GM12878 (cell line): ENCODE measurements around the gene UNC13A. TPM values are rescaled to one million over a fixed set of nuclear protein-coding genes. Genes with fewer than 3 reads are reported as not detected.

Experiments
- ATAC-seq: fragments of 200-7000 bp; cut with Tn5 transposase; 3 replicates; pipeline ENCODE4 v1.9.1; 2020; ENCODE audit warnings: mild to moderate bottlenecking, moderate library complexity
- BruUV-seq: library from RNA; stranded (reverse); fragments of 400-500 nt; replicated peaks from 2 replicates; lab custom pipeline; 2021; lab: Mats Ljungman, UMichigan
- CTCF ChIA-PET: fragments of 300-600 bp; sonication (Branson Sonifier 250); formaldehyde crosslinking; extraction: SDS; loops from one replicate; lab custom pipeline; 2021; ENCODE audit warnings: inconsistent platforms; lab: Yijun Ruan, JAX
- POLR2A ChIA-PET: fragments of 350-600 bp; formaldehyde crosslinking; extraction: SDS; loops from one replicate; lab custom pipeline; 2021; ENCODE audit warnings: inconsistent platforms; lab: Charles Lee
- RAD21 ChIA-PET: fragments of 300-600 bp; sonication (Branson Sonifier 250); formaldehyde crosslinking; loops from one replicate; lab custom pipeline; 2023; ENCODE audit warnings: antibody characterized with exemption; ENCODE audit not compliant: unreplicated experiment; lab: Charles Lee
- SMC1A ChIA-PET: fragments of 300-600 bp; sonication (Branson Sonifier 250); formaldehyde crosslinking; loops from one replicate; lab custom pipeline; 2023; ENCODE audit not compliant: unreplicated experiment, uncharacterized antibody; lab: Charles Lee
- DNase-seq: peaks from one replicate; pipeline ENCODE4 v3.0.0-alpha.2; 2011; ENCODE audit warnings: low read depth, low spot score
- FAIRE-seq: peaks from 3 replicates; lab custom pipeline; 2011; peaks lifted over from hg19 to GRCh38; lab: Jason Lieb, UNC
- H2AFZ ChIP-seq: 2 replicates; pipeline ENCODE4 v1.6.0; 2011; ENCODE audit warnings: low read depth, low read length, control low read depth; ENCODE audit not compliant: control insufficient read depth
- H3K27ac ChIP-seq: 2 replicates; pipeline ENCODE4 v1.5.1; 2011; ENCODE audit warnings: control low read depth; ENCODE audit not compliant: control insufficient read depth, insufficient read depth
- H3K27me3 ChIP-seq, 2 experiments: replicated peaks in 1 of 2; 2 replicates each; pipeline versions ENCODE4 v1.6.0 to v1.6.1; 2011; ENCODE audit warnings: low read length in 1 of 2; ENCODE audit not compliant: control insufficient read depth in 2 of 2, insufficient read depth in 2 of 2
- H3K36me3 ChIP-seq, 2 experiments: 2 replicates each; pipeline ENCODE4 v1.5.1; 2011; ENCODE audit warnings: low read length in 1 of 2; ENCODE audit not compliant: control insufficient read depth in 2 of 2, insufficient read depth in 2 of 2
- H3K4me1 ChIP-seq: 2 replicates; pipeline ENCODE4 v1.6.1; 2011; ENCODE audit warnings: mild to moderate bottlenecking, low read length, moderate library complexity, mixed read lengths; ENCODE audit not compliant: control insufficient read depth, insufficient read depth
- H3K4me2 ChIP-seq: 2 replicates; pipeline ENCODE4 v1.6.0; 2011; ENCODE audit warnings: control low read depth; ENCODE audit not compliant: control insufficient read depth, insufficient read depth
- H3K4me3 ChIP-seq: fragments of 200-600 bp; sonication (generic); 2 replicates; pipeline ENCODE4 v1.5.1; 2016
- H3K79me2 ChIP-seq: 2 replicates; pipeline ENCODE4 v1.6.0; 2011; ENCODE audit warnings: low read length; ENCODE audit not compliant: control insufficient read depth, insufficient read depth
- H3K9ac ChIP-seq: 2 replicates; pipeline ENCODE4 v1.8.0; 2011; ENCODE audit warnings: low read length, control low read depth, mixed read lengths; ENCODE audit not compliant: control insufficient read depth, insufficient read depth
- H3K9me3 ChIP-seq: replicated peaks from 3 replicates; pipeline ENCODE4 v1.5.1; 2011; ENCODE audit warnings: mild to moderate bottlenecking, low read length; ENCODE audit not compliant: control insufficient read depth, insufficient read depth
- H4K20me1 ChIP-seq: 2 replicates; pipeline ENCODE4 v1.6.0; 2011; ENCODE audit not compliant: control insufficient read depth, insufficient read depth
- NR2C2 ChIP-seq: IDR thresholded peaks from 2 replicates; pipeline ENCODE4 v1.6.1; 2011; ENCODE audit warnings: borderline replicate concordance, low read depth; ENCODE audit not compliant: control insufficient read depth, insufficient read length
- POLR2AphosphoS2 ChIP-seq: IDR thresholded peaks from 2 replicates; pipeline ENCODE4 v1.6.1; 2011; ENCODE audit warnings: low read depth, mild to moderate bottlenecking, low read length, improper control_type of control experiment, moderate library complexity
- SPI1 ChIP-seq: IDR thresholded peaks from 2 replicates; pipeline ENCODE4 v1.6.1; 2011; ENCODE audit warnings: low read depth, mild to moderate bottlenecking, low read length, moderate library complexity, borderline replicate concordance; ENCODE audit not compliant: insufficient read depth
- ZNF217 ChIP-seq: fragments of 450-650 bp; IDR thresholded peaks from 2 replicates; pipeline ENCODE4 v1.6.1; 2017; ENCODE audit warnings: antibody characterized with exemption, mild to moderate bottlenecking
- WGBS: methylation state at CpG from one replicate; pipeline ENCODE4 v1.1.6; 2016; ENCODE audit warnings: low lambda C conversion rate; ENCODE audit not compliant: insufficient replicate concordance, insufficient coverage; ENCODE audit errors: missing lambda C conversion rate; 5-methylcytosine and 5-hydroxymethylcytosine counted together
- in situ Hi-C: fragments of 300-500 bp; cut with MboI; formaldehyde crosslinking; loops from 9 replicates; pipeline ENCODE4 v1.14.3; 2018; ENCODE audit warnings: mixed read lengths
- intact Hi-C: fragments of 100-400 bp; cut with micrococcal nuclease; formaldehyde crosslinking; loops from one replicate; pipeline ENCODE4 v1.14.2; 2022; ENCODE audit not compliant: unreplicated experiment
- polyA plus RNA-seq, 11 experiments: library from polyadenylated mRNA; depleted of rRNA in 4 of 11; unstranded in 6 of 11; stranded (reverse) in 5 of 11; fragments of >200 nt; fragmentation: Nextera tagmentation in 4 of 11; fragmentation: Illumina TruSeq in 1 of 11; extraction: Ambion mirVana in 4 of 11; extraction: Trizol in 1 of 11; gene quantifications; 1 replicate in 1 of 11; 2 replicates in 10 of 11; pipeline versions ENCODE4 v1.2.1 to v1.2.3, GENCODE V29; 2011 to 2016; ENCODE audit warnings: inconsistent platforms in 2 of 11, missing spikeins in 2 of 11, low read depth in 1 of 11
- total RNA-seq, 4 experiments: library from RNA; depleted of rRNA in 3 of 4; stranded (reverse); fragments of >200 nt in 3 of 4; fragmentation: Illumina TruSeq in 1 of 4; extraction: Trizol in 1 of 4; gene quantifications; 2 replicates each; pipeline versions ENCODE4 v1.2.1 to v1.2.3, GENCODE V29; 2013 to 2021
- TF ChIP-seq, protein P1 (sequence below): fragments of 450-650 bp; IDR thresholded peaks from 2 replicates; pipeline ENCODE4 v1.6.1; 2017; ENCODE audit warnings: mild to moderate bottlenecking, moderate library complexity

Gene UNC13A
- total and polyA plus RNA-seq, 10 of the 15 experiments (the other 5 are each of a cell fraction or from before 2014, with no cell fraction given), result under 0.01 to 0.23 (median 0.13) TPM; not detected in 1

- Histone ChIP-seq H4K20me1 (no peaks in the 10 kb centered on the region), H2AFZ (no peak overlapping the region), H3K9me3 (no peaks in the 10 kb centered on the region), H3K27ac (no peak overlapping the region), H3K79me2 (no peaks in the 10 kb centered on the region), H3K4me3 (no peak overlapping the region), H3K4me2 (no peak overlapping the region), H3K9ac (no peak overlapping the region)
- ChIA-PET SMC1A (no interaction called here), CTCF (no interaction called here)
- 10% methylated on average over 23 of the region's 24 CpGs for WGBS
- no peak for DNase-seq
- intact Hi-C loops, result no loop called here
- in situ Hi-C loops, result no loop called here
- no TSS peak for BruUV-seq
- TF ChIP-seq SPI1 (no peak), NR2C2 (no peak), ZNF217 (no peak), POLR2AphosphoS2 (no peak)
- TF ChIP-seq, protein P1, sequence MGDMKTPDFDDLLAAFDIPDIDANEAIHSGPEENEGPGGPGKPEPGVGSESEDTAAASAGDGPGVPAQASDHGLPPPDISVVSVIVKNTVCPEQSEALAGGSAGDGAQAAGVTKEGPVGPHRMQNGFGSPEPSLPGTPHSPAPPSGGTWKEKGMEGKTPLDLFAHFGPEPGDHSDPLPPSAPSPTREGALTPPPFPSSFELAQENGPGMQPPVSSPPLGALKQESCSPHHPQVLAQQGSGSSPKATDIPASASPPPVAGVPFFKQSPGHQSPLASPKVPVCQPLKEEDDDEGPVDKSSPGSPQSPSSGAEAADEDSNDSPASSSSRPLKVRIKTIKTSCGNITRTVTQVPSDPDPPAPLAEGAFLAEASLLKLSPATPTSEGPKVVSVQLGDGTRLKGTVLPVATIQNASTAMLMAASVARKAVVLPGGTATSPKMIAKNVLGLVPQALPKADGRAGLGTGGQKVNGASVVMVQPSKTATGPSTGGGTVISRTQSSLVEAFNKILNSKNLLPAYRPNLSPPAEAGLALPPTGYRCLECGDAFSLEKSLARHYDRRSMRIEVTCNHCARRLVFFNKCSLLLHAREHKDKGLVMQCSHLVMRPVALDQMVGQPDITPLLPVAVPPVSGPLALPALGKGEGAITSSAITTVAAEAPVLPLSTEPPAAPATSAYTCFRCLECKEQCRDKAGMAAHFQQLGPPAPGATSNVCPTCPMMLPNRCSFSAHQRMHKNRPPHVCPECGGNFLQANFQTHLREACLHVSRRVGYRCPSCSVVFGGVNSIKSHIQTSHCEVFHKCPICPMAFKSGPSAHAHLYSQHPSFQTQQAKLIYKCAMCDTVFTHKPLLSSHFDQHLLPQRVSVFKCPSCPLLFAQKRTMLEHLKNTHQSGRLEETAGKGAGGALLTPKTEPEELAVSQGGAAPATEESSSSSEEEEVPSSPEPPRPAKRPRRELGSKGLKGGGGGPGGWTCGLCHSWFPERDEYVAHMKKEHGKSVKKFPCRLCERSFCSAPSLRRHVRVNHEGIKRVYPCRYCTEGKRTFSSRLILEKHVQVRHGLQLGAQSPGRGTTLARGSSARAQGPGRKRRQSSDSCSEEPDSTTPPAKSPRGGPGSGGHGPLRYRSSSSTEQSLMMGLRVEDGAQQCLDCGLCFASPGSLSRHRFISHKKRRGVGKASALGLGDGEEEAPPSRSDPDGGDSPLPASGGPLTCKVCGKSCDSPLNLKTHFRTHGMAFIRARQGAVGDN, result no peak
- TF ChIP-seq, all 136 proteins: peak for 0
- ATAC-seq (no peak), FAIRE-seq (no peak)
- no peaks in the 10 kb centered on the region for H3K36me3 ChIP-seq
- ChIA-PET POLR2A (no interaction called here), RAD21 (no interaction called here)
- no peaks in the 10 kb centered on the region for H3K4me1 ChIP-seq
- H3K27me3 ChIP-seq, result peaks cover 5 to 9% of the 10 kb centered on the region in 2 experiments
These were observed 855 bp downstream of the UNC13A start for GRCh38 chr19:17687141-17687856.
